Gastrocnemius medialis (tissue), 4 donors: ENCODE results near the gene THRB.

ENCODE experiments used
- CTCF ChIP-seq, 5 experiments: fragments of 450-650 bp in 3 of 5; fragments of 200-600 bp in 2 of 5; sonication (generic) in 2 of 5; IDR thresholded peaks in 4 of 5; conservative IDR thresholded peaks in 1 of 5; 1 replicate in 4 of 5; 2 replicates in 1 of 5; pipeline ENCODE4 v1.5.1; 2016 to 2019; ENCODE audit warnings: antibody characterized with exemption in 5 of 5, mild to moderate bottlenecking in 3 of 5, moderate library complexity in 3 of 5
- POLR2A ChIP-seq, 2 donors: fragments of 450-650 bp; IDR thresholded peaks; one replicate each; pipeline ENCODE4 v1.6.1; 2017; ENCODE audit warnings: antibody characterized with exemption in 2 of 2, mild to moderate bottlenecking in 2 of 2, moderate library complexity in 2 of 2

- TF ChIP-seq CTCF (IDR thresholded peaks at IDR 0.05 in 4 of 5, conservative IDR thresholded peaks at IDR 0.05 in 1 of 5), result no peak
- no peak for TF ChIP-seq POLR2A (IDR thresholded peaks at IDR 0.05)
These were observed 407.8 kb downstream of the THRB start for GRCh38 chr3:24086617-24087404.
